Ecto neural progenitor cell (in vitro differentiated cells): ENCODE results near the gene RIN3.

ENCODE experiments used
- DNase-seq: peaks from one replicate; pipeline ENCODE4 v3.0.0-alpha.2; 2018; ENCODE audit warnings: low spot score

Gene RIN3

DNA sequence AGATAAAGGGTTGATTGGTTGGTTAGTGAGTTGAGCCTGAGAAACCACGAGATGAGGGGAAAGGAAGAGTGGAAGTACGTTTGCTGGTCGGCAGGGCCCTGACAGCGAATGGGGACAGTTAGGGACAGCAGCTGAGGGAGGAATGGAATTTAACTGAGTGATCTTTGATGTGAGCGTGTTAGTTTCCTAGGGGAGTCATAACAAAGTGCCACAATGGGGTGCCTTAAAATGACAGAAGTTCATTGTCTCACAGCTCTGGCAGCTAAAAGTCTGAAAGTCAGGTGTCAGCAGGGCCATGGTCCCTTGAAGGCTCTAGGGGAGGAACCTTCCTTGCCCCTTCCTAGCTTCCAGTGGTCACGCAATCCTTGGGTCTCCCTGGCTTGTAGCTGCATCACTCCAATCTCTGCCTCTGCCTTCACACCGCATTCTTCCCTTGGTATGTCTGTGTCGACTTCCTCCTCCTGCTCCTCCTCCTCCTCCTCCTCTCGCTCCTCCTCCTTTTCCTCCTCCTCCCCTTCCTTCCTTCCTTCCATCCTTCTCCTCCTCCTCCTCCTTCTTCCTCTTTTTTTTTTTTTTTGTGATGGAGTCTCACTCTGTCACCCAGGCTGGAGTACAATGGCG lies 26.0 kb upstream of the RIN3 start:
- peak; percentile 29 for DNase-seq

DNA sequence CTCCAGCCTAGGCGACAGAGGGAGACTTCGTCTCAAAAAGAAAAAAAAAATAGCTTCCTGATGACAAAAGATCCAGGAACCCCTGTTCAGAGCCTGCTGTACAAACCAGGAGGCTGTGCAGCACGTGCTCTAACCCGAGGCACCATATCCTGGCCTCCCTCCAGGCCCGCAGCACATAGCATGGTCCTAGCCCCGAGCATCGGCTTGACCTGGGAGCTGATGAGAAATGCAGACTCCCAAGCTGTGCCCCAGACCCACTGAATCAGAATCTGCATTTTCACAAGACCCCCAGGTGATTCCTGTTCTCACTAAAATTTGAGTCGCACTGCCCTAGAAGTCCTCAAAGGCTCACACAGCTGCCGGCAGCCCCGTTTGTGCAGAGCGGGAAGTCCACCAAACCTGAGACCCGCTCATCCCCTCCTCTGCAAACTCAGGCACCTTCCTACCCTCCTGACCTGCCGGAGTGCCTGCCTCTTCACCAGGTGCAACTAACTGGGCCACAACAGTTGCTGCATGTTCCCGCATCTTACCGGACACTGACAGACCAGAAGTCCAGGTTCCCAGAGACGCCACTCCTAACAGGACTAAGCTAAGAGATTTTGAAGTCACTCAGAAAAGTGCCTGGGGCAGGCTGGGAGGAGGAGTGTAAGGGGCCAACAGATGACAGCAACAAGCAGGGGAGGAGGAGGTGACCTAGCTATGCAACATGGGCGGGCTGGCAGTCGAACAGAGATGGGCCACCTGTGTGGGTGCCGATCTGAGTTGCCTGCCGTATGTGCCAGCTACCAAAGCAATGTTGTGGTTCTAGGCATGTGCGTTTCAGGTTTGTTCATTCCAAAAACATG lies 24.0 kb upstream of the RIN3 start:
- DNase-seq, result peak; percentile 44

- DNase-seq, result peak; percentile 39
Measured at GRCh38 chr14:92490239-92490959, 23.2 kb upstream of the RIN3 start.

GRCh38 chr14:92491782-92492181 lies 21.8 kb upstream of the RIN3 start:
- DNase-seq, result peak; percentile 17

DNA sequence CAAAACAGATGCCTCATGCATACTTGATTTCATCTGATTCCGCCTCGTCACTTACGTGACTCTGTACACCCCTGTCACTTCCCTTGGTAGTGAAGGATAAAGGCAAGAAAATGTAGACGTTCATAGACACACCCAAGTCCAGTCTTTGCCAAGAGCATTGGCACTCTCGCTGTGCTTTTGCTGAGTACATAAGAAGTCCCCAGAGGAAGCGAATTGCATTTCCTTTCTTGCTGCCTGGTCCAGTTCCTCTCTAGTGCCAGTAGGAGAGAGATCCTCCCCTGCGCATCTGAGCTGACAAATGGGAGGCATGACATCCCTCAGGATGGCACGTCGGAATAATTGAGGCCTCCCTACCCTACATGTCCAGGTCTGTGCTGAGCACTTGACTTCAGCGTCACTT lies 21.3 kb upstream of the RIN3 start:
- DNase-seq, result no peak

DNA sequence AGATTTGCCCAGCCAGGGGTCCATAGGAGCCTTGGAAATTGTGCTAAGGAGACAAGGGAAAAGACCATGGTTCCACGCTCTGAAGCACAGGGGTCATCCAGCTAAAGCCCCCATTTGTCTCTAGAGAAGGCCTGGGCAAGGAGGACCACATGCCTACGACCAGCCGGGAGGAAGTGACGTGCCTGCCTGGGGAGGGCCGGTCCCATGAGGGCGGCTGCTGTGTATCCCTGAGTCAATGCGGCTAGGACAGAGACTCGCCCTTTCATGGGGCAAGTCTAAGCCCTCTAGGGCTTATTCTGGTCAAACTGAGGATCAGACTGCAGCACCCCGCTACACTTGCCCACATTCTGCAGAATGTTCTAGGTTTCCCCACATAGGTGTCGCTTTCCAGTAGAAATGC lies 20.6 kb upstream of the RIN3 start:
- peak; percentile 13 for DNase-seq

DNA sequence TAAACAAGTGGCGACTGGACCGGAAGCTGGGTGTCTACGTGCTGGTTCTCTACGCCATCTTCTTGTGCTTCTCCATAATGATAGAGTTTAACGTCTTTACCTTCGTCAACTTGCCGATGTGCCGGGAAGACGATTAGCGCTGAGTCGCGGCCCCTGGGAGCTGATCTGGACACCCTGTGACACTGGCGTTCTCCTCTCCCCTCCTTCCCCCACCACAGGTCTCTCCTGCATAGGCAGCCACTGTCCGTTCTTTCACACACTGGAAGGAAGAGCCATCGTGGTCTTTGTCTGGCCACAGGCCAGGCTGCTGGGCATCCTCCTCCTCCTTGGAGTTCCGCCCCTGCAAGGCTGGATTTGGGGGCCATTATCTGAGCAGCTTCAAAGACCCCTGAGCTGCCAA lies 20.1 kb upstream of the RIN3 start:
- DNase-seq, result peak; percentile 29

GRCh38 chr14:92494512-92494911 lies 19.1 kb upstream of the RIN3 start:
- no peak for DNase-seq

DNA sequence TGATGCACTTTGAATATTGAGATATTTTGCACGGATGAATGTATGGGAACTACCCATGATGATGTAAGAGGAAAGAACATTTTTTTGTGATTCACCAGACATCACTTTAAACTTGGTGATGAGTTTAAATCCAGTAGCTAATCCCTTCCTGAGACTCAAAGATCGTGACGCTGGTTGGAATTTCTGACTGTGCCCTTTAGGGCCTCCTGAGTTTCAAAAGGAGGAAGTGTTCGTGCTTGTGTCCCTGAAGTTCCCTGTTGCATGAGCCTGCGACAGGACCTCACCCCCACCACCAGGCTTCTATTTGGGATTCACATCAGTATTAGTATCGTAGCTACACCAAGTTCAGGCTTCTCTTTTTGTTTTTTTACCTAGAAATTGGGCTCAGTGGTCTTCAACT lies 18.6 kb upstream of the RIN3 start:
- DNase-seq, result peak; percentile 35

DNA sequence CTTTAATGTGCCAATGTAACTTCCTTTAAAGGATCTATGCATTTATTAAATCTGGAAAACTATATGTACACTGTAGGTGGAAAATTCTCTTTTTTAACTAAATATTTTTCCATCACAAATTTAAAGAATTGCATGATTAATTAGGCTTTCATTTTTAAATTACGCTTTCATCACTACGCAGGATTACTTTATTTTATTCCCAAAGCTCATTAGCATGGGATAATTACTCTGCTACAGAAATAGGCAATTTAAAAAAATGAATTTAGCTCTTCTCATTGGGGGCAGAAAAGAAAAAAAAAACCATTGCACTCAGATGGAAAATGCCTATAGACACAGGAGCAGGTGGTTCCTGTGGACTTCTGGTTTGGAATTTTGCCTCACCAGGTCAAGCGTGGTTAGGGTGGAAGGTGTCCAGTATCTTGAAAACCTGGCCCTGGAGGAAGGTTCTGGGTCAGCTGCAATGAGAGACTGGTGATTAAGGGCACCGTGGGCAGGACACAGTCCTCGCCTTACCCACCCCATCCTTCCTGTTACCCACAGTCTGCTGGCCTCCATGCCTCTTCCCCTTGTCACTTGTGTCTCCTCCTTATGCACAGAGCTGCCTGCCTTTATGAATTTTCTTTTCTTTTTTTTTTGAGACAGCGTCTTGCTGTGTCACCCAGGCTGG lies 17.3 kb upstream of the RIN3 start:
- peak; percentile 12 for DNase-seq

DNA sequence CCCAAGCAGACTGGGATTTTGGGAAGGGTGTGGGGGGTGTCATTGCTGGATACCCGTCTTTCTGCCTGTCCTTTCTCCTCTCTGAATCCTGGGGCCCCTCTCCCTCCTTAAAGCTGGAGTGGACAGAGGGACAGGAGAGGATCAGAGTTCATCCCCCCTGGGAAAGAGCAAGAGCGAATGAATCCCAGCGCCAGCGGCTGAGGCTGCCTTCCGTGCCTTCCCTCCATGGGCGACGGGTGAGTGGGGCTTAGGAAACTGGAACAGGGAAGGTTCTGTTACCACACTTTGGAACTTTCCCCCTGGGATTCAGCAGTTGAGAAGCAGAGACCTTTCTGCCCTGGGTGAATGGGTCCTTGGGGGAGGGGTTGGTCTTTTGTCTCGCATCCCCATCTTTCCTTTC lies 16.2 kb upstream of the RIN3 start:
- DNase-seq, result peak; percentile 42

- peak; percentile 29 for DNase-seq
Measured at GRCh38 chr14:92499234-92499633, 14.3 kb upstream of the RIN3 start.

- DNase-seq, result peak; percentile 60
Measured at GRCh38 chr14:92500491-92500941, 13.1 kb upstream of the RIN3 start.

DNA sequence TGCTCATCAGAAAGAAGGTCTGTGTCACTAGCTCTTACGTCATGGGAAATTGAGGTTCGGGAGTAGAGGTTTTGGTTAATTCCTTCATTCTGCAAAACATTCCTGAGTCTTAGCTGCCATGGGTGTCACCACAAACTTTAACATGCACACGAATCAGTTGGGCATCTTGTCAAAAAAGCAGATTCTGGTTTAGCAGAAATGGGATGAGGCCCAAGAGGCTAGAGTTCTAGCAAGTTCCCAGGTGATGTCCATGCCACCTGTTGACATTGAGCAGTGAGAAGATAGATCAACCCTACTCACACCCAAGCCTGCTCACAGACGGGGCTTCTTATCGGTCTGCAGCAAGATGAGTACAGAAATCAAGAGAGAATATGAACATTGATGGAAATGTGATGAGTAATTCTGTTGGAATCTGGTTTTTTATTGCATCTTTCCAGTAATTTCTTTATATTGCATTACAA lies 11.7 kb upstream of the RIN3 start:
- no peak for DNase-seq

GRCh38 chr14:92502541-92503286 lies 10.9 kb upstream of the RIN3 start:
- DNase-seq, result no peak

DNA sequence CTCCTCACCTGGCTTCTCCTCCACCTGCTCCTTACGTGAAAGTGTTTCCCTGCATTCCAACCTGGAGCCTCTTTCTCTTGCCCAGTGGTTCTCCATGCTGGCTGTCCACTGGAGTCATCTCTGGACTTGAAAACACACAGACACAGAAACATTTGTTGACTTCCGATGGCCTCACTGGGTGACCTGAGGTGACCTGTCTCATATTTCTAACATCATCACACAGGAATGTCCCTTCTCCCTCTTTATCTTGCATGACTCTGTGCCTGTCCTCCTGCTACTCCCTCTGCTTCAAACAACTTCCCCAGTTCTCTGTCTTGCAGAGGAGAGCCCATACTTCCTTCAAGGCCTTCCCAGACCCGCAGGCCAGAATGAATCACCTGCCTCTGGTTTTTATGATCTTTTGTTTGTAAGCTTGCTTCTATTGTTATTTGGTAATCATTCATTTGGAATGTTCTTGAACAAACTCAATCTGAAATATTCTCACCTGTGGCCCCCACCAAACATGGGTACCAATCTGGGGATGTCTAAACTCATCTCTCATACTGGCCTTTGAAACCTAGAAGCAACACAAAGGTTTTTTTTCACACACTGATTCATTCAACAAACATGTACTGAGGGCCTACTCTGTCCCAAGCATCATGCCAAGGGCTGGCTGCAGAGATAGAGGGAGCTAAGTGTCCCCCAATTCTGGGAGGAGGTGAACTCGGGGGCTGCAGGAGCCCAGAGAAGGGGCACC lies 9.7 kb upstream of the RIN3 start:
- DNase-seq, result no peak

DNA sequence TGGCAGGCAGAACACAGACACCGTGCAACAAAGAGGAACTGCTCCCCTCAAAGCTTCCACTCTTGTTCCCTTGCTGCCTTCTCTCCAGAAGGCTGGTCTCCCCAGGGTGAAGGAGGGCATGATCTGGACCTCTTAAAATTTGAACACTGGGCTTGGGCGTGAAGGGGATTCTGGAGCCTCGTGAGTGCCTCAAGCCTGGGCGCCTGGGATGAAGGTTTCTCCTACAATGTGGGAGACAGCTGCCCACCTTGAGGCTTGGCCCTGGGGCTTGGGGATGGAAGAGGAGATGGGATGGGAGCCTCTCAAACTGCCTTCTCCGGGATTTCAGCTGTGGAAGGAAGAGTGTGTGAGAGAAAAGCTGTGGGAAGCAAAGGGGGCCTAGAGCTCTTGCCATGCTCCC lies 7.8 kb upstream of the RIN3 start:
- DNase-seq, result no peak

DNA sequence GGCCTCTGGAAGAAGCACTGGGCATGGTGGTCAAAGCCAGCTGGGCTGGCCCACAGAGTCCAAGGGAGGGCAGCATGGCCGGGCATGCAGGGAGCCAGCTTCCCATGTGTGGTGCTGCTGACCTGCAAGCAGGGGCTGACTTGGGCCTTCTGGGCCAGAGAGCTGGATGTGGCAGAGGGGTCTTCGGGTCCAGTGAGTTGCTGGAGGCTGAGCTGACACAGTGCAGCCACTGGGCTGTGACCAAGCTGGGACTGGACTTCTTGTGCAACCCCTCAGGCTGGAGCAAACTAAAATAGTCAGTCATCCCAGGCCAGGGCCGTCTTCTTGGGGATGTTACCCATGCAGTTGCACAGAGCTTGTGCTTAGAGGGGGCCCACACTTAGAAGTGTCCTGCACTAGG lies 7.3 kb upstream of the RIN3 start:
- DNase-seq, result no peak

- no peak for DNase-seq
Measured at GRCh38 chr14:92507174-92507768, 6.3 kb upstream of the RIN3 start.

DNA sequence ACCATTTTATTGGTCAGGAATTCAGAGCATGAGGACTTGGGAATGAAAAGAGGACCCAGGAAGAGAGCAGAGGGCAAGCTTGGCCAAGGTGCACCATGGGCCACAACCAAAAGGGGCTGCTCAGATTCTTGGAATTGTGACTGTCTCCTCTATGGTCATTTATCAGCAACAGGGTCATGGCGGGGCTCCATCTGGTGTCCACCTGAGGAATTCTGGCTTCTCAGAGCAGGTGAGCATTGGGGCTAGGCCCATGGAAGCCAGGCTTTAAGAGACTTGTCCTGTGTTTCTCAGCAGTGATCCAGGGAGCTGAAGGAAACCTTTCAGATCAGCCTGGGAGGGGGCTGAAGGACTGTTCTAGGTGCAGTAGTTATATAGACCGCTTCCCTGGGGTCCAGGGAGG lies 2.6 kb upstream of the RIN3 start:
- no peak for DNase-seq
